ENCODE measurements around the gene VPS13A.
"Not testable (repeated sequence)": the region's sequence is repeated elsewhere in the genome, so short reads cannot be mapped to it uniquely, and the experiment has no call there.

The VPS13A gene

GRCh38 chr9:77426712-77427111 lies 249.4 kb downstream of the VPS13A start:
- no peak for DNase-seq

- no peak for DNase-seq
Observed at GRCh38 chr9:77427256-77427927, 250.1 kb downstream of the VPS13A start.

- DNase-seq: no peak
Observed at GRCh38 chr9:77429928-77430327, 252.6 kb downstream of the VPS13A start.

DNA sequence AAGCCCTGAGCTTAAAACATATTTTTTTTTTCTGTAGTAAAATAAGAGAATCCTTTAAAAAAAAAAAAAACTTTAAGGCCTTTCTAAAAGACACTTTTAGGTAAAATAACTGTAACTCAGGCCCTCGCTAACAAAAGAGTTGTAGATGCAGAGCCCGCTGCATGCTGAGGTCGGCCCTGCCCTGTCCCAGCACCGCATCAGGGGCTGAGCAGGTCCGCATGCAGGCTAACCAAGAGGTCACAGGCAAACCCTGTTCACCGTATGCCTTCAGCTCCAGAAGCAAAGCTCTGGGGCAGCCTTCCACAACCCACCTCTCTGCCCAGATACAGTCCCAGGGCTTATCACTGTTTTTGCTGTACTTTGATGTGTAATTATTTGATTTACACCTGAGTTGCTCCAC lies 254.7 kb downstream of the VPS13A start:
- no peak for DNase-seq

GRCh38 chr9:77433675-77434445 lies 256.5 kb downstream of the VPS13A start:
- DNase-seq: peak; percentile 36 to 67

- DNase-seq: no peak
Observed at GRCh38 chr9:77435277-77435676, 257.9 kb downstream of the VPS13A start.

DNA sequence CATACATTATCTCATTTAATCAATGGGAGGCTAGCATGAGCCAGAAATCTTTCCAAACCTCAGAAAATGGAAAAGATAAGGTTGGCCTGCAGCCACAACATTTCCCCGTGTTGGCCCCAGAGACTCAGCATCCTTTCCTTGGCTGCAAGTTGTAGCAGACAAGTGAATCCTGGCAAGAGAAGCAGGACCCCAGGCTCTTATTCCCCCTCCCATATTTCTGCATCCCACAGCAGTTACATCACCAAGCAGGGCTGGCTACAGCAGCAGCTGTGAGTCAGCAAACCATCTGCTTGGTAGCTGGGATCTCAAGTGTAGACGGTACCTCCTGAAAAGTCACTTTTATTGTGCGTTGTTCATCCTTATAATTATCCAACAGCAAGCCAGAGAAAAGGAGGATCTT lies 258.4 kb downstream of the VPS13A start:
- no peak for DNase-seq

- no peak for DNase-seq
Observed at GRCh38 chr9:77438653-77439052, 261.3 kb downstream of the VPS13A start.

- no peak for DNase-seq
Observed at GRCh38 chr9:77440057-77440456, 262.7 kb downstream of the VPS13A start.

- not testable (repeated sequence) for DNase-seq
Observed at GRCh38 chr9:77441124-77441523, 263.8 kb downstream of the VPS13A start.

DNA sequence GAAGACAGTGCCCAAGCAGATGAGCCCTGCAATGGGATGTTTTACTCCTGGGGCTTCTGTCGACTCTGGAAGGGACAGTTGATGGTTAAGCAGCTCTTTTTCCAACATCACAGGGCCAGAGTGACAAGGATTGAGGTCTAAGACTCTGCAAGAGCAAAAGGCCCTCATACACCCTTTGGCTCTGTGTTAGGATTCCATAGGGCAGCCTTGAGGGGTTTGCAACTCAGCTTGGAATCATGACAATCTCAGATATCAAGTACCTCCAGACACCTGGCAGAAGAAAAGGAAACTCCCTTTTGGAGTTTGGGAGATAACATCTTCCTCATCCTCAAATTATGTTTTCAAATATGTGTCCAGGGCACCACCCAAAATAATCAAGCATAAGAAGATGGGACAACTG lies 265.1 kb downstream of the VPS13A start:
- DNase-seq: no peak

DNA sequence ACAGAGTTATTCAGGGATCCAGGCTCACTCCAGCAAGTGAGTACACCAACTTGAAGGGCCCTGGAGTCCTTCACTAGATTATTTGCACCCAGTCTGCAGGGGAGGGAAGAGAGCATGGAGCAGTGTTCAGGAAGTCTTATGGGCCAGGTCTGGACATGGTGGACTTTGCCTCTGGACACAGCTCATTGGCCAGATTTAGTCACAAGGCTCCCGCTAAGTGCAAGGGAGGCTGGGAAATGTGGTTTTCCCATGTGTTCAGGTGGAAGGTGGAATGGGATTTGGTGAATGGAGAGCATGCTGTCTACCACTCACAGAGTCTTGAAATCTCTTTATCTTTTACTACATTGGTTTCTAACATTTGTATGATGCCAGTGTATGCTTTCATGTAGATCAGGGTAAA lies 270.3 kb downstream of the VPS13A start:
- DNase-seq: no peak

DNA sequence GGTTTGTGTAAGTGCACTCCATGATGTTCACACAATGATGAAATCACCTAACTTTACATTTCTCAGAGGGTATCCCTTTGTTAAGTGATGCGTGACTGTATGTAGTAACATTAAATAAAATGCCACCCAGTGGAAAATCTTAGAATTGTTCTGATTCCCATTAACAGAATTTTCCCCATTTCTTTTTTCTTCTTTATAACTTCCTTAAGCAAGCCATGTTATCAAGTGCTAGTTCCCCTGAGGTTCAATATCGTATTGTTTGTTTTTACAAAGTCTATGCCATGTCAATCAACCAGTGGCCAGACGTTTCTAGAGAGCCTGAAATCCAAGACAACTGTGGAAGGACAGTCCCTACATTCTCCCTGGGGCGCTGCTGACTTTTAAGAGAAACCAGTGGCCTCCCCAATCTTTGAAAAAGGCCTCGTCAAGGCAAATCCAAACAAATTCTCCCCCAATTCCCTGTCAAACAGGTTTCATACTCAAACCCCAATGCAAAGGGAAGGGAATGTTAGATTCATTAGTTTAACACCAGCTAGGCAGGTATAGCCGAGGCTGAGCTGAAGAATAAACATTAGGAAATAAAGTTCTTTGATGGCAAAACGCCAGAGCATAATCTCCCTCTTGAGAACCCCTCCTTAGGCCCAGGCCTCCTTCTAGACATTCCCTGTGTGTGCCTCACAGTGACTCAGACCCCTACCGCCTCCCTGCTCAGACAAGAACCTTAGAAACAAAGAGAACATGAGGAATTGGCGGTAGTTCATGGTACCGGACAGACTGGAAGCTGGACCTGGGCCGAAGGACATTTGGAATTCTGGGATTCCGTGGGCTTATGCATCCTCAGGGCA lies 272.1 kb downstream of the VPS13A start:
- DNase-seq: no peak

- no peak for DNase-seq
Observed at GRCh38 chr9:77450085-77450475, 272.7 kb downstream of the VPS13A start.

DNA sequence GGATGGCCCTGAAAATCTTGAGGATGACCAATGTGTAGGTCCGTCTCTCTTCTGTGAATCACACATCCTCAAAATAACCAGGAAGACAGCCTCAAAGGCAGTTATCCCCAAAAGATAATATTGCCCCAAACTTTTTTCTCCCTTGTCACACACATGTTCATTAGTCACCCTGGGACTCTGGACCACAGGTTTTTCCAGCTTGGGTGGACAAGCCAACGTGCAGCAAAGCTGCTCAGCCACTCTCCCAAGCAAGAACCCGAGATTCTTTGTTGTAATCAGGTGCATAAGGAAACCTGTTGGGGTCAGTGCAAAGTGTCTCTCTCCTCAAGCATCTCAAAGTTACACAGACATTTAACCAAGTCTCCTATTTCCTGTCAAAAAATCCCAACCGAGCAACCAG lies 274.2 kb downstream of the VPS13A start:
- no peak for DNase-seq

- DNase-seq: no peak
Observed at GRCh38 chr9:77453825-77454647, 276.7 kb downstream of the VPS13A start.

- DNase-seq: no peak
Observed at GRCh38 chr9:77454663-77455062, 277.3 kb downstream of the VPS13A start.

DNA sequence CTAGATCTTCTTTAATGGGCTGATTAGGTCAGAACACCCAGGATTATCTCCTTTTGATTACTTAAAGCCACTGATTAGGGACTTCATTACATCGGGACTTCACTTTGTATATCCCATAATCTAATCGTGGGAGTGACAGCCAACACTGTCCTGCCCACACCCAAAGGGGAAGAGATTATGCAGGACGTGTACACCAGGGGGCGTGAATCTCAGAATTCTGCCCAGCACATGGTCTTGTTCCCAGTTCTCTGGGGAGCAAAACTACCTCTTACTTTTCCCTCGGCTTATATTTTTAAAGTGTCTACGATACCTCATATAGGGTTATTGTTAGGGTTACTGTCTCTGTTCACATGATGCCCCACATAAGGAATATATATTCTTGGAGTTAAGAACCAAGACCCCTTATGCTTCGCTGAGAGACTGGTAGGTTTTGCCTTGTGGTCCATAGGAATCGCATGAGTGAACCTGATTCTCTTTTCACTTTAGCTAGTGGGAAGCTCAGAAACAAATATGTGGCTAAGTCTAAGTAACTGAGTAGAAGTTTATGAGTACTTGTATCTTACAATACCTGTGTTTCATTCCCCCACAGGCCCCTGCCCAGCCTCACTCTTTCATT lies 278.1 kb downstream of the VPS13A start:
- peak; percentile 57 to 64 for DNase-seq

GRCh38 chr9:77456829-77457437 lies 279.6 kb downstream of the VPS13A start:
- peak; percentile 91 to 95 for DNase-seq

- peak; percentile 73 to 75 for DNase-seq
Observed at GRCh38 chr9:77457916-77458592, 280.7 kb downstream of the VPS13A start.

- DNase-seq: no peak
Observed at GRCh38 chr9:77460938-77461337, 283.6 kb downstream of the VPS13A start.
